ENCODE data around the gene MGP.

MGP gene

DNA sequence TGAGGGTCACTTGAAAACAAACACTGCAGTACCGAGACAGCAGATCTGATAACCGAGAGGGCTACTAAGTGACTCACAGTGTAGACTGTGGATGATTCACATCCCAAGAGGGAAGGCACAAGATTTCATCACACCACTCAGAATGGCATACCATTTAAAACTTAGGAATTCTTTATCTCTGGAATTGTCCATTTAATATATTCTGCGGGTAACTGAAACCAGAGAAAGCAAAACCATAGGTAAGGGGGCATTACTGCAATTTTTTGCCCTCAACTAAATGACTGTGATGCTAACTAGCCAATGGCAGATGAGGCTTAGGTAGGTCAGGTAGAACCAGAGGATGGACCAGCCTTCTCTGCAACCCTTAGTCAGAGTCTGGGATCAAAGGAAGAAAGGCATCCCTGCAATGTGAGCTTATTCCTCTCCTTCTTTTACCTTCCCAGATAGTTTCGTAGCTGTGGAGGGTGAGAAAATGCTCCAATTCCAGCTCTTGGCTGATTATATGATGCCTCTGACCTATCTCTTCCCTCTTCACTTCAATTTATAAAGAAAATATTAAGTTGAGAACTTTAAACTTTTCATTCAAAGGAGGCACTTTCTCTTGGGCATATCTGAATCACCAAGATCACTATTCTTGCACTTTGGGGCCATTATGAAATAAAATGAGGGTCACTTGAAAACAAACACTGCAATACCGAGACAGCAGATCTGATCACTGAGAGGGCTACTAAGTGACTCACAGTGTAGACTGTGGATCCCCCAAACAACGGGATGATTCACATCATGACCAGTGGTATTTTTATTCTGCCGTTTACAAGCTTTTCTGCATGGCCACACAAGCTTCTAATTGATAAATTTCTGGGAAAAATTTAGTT, 49.1 kb downstream of the MGP start:
- ATAC-seq (ENCODE audit: low read depth) (peak; percentile 97), DNase-seq (ENCODE audit: low spot score) (no peak)
- H3K4me3 ChIP-seq (ENCODE audit: severe bottlenecking), result no peak overlapping the region
- no peaks in the 10 kb centered on the region for H3K9me3 ChIP-seq (ENCODE audit: severe bottlenecking)
- TF ChIP-seq CTCF (IDR thresholded peaks at IDR 0.05; ENCODE audit: poor library complexity, severe bottlenecking), result no peak
- peaks cover 18% of the 10 kb centered on the region for H3K4me1 ChIP-seq (ENCODE audit: insufficient read depth, poor library complexity, severe bottlenecking)
- peak overlapping the region; percentile 80 for H3K27ac ChIP-seq (ENCODE audit: poor library complexity, severe bottlenecking)
- no peaks in the 10 kb centered on the region for H3K36me3 ChIP-seq (ENCODE audit: low read depth)
- H3K27me3 ChIP-seq (ENCODE audit: insufficient read depth, poor library complexity, severe bottlenecking), result no peaks in the 10 kb centered on the region

GRCh38 chr12:14834509-14834908, 51.1 kb downstream of the MGP start:
- H3K27ac ChIP-seq (ENCODE audit: poor library complexity, severe bottlenecking), result no peak overlapping the region
- no peak overlapping the region for H3K4me3 ChIP-seq (ENCODE audit: severe bottlenecking)

GRCh38 chr12:14833952-14834351, 51.7 kb downstream of the MGP start:
- no peak for TF ChIP-seq CTCF (IDR thresholded peaks at IDR 0.05; ENCODE audit: poor library complexity, severe bottlenecking)
- H3K4me3 ChIP-seq (ENCODE audit: severe bottlenecking), result no peak overlapping the region
- H3K9me3 ChIP-seq (ENCODE audit: severe bottlenecking), result no peaks in the 10 kb centered on the region
- peaks cover 18% of the 10 kb centered on the region for H3K4me1 ChIP-seq (ENCODE audit: insufficient read depth, poor library complexity, severe bottlenecking)
- H3K27me3 ChIP-seq (ENCODE audit: insufficient read depth, poor library complexity, severe bottlenecking), result no peaks in the 10 kb centered on the region
- ATAC-seq (ENCODE audit: low read depth) (no peak), DNase-seq (ENCODE audit: low spot score) (no peak)
- H3K36me3 ChIP-seq (ENCODE audit: low read depth), result no peaks in the 10 kb centered on the region
- H3K27ac ChIP-seq (ENCODE audit: poor library complexity, severe bottlenecking), result no peak overlapping the region

More at GRCh38 chr12:14834509-14834908, 51.1 kb downstream of the MGP start:
- Histone ChIP-seq H3K27me3 (ENCODE audit: insufficient read depth, poor library complexity, severe bottlenecking) (no peaks in the 10 kb centered on the region), H3K4me1 (ENCODE audit: insufficient read depth, poor library complexity, severe bottlenecking) (peaks cover 18% of the 10 kb centered on the region), H3K9me3 (ENCODE audit: severe bottlenecking) (no peaks in the 10 kb centered on the region), H3K36me3 (ENCODE audit: low read depth) (no peaks in the 10 kb centered on the region)
- DNase-seq (ENCODE audit: low spot score), result no peak
- TF ChIP-seq CTCF (IDR thresholded peaks at IDR 0.05; ENCODE audit: poor library complexity, severe bottlenecking), result no peak
- no peak for ATAC-seq (ENCODE audit: low read depth)

DNA sequence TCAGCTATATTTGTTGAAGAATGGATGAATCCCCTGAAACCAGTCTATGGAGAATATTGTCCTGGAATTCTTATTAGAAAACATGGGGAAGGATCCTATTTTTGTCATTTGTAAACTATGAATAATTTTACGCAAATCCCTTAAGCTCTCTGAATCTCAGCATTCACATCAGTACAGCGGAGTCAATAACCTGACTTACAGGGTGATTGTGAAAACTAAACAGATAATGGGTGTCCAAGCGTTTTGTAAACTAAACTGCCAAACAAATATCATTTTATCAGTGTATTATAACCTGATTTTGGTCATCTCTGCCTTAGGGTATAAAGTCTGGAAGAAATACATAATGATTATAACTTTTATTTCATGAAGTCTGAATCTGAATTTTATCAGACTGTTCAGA, 52.3 kb downstream of the MGP start:
- DNase-seq (ENCODE audit: low spot score) (no peak), ATAC-seq (ENCODE audit: low read depth) (no peak)
- no peak for TF ChIP-seq CTCF (IDR thresholded peaks at IDR 0.05; ENCODE audit: poor library complexity, severe bottlenecking)
- Histone ChIP-seq H3K36me3 (ENCODE audit: low read depth) (no peaks in the 10 kb centered on the region), H3K9me3 (ENCODE audit: severe bottlenecking) (no peaks in the 10 kb centered on the region), H3K27ac (ENCODE audit: poor library complexity, severe bottlenecking) (no peak overlapping the region), H3K27me3 (ENCODE audit: insufficient read depth, poor library complexity, severe bottlenecking) (no peaks in the 10 kb centered on the region), H3K4me1 (ENCODE audit: insufficient read depth, poor library complexity, severe bottlenecking) (peaks cover 18% of the 10 kb centered on the region), H3K4me3 (ENCODE audit: severe bottlenecking) (no peak overlapping the region)

All from RWPE2 (cell line).